Colonic mucosa (tissue), 4 donors: Measurements from ENCODE around the gene GFOD2. TPM values are rescaled to one million over a fixed set of nuclear protein-coding genes. Genes with fewer than 3 reads are reported as not detected.

Experiments used
- DNase-seq: peaks from one replicate; pipeline ENCODE4 v3.0.0-alpha.2; 2020
- H3K27ac ChIP-seq: fragments of 200-600 bp; one replicate; pipeline ENCODE4 v1.8.0; 2021
- H3K27me3 ChIP-seq: fragments of 200-600 bp; one replicate; pipeline ENCODE4 v1.8.0; 2021
- H3K36me3 ChIP-seq: fragments of 200-600 bp; one replicate; pipeline ENCODE4 v1.8.0; 2021
- H3K4me1 ChIP-seq: fragments of 200-600 bp; one replicate; pipeline ENCODE4 v1.8.0; 2021; ENCODE audit warnings: mild to moderate bottlenecking
- H3K4me3 ChIP-seq: fragments of 200-600 bp; one replicate; pipeline ENCODE4 v1.8.0; 2021
- H3K9ac ChIP-seq, 2 donors: one replicate each; pipeline ENCODE4 v1.7.0; 2013; ENCODE audit warnings: control low read depth in 2 of 2, low read depth in 2 of 2, low read length in 2 of 2
- H3K9me3 ChIP-seq: fragments of 200-600 bp; one replicate; pipeline ENCODE4 v1.8.0; 2021
- intact Hi-C: fragments of 100-400 bp; cut with DNase I; formaldehyde crosslinking; loops from one replicate; pipeline ENCODE4 v1.14.1; 2022
- total RNA-seq, 2 donors: library from RNA; stranded (reverse); fragmentation: NEBNext Ultra II Directional in 1 of 2; extraction: Animal tissue kit (Norgen Biotek cat#: 25700) in 1 of 2; gene quantifications; one replicate each; pipeline ENCODE4 v1.2.1, GENCODE V29; 2021
- TF ChIP-seq, protein P1 (sequence below): fragments of 200-600 bp; IDR thresholded peaks from one replicate; pipeline ENCODE4 v1.8.0; 2022; ENCODE audit warnings: antibody characterized with exemption, mild to moderate bottlenecking
- donor health status: healthy.
- donor health status: DM: no; HTN: no; CAD: no.
- donor health status: DM: no; HTN: no; CAD: no.

GFOD2 gene
- total RNA-seq, 2 donors from 2014 or later: 22.1 to 33.8 TPM

DNA sequence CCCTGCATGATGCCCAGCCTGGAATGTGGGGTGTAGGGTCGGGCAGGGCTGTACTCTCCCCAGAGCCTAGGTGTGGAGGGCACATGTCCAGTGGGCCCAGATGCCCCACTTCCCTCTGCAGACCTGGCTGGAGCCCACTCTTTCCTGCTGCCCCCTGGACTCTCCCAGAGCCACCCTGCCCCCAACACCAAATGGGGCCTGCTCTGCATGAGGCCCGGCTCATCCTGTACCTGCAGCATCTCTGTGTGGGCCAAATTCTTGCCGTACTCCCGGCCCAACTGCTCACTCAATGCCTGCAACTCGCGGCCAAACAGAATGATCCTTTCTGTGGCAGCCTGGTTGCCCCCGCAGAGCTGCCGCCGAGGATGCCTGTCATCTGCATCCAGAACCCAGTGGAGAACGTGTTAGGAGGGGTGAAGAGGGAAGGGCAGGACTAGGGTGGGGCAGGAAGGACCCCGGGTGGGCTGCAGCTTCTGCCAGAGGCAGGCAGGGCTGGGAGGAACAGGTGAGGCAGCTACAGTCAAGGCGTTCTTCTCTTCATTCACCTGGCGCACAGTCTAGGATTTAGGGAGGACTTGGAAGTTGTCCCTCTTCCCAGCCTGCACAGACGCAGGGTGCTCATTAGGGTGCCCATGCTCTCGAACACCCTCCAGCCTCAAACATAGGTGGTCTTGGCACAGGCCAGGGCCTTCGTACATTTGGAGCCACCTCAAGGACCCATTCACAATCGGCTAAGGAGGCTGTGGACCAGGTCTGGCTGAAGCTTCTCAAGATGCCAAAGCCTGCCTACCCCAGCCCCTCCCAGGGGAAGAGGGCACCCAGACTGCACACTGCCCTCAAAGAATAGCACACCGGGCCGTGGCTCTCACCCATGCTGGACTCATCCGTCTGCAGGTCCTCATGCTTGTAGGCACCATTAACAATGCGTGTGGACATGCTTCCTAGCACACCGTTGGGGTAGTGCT, 8.7 kb upstream of the GFOD2 start:
- no peaks in the 10 kb centered on the region for H3K9me3 ChIP-seq
- no peak overlapping the region for H3K9ac ChIP-seq
- intact Hi-C loops: no loop called here
- TF ChIP-seq, protein P1, sequence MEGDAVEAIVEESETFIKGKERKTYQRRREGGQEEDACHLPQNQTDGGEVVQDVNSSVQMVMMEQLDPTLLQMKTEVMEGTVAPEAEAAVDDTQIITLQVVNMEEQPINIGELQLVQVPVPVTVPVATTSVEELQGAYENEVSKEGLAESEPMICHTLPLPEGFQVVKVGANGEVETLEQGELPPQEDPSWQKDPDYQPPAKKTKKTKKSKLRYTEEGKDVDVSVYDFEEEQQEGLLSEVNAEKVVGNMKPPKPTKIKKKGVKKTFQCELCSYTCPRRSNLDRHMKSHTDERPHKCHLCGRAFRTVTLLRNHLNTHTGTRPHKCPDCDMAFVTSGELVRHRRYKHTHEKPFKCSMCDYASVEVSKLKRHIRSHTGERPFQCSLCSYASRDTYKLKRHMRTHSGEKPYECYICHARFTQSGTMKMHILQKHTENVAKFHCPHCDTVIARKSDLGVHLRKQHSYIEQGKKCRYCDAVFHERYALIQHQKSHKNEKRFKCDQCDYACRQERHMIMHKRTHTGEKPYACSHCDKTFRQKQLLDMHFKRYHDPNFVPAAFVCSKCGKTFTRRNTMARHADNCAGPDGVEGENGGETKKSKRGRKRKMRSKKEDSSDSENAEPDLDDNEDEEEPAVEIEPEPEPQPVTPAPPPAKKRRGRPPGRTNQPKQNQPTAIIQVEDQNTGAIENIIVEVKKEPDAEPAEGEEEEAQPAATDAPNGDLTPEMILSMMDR: no peak
- H3K27me3 ChIP-seq: no peaks in the 10 kb centered on the region
- no peak for DNase-seq
- peaks cover 9% of the 10 kb centered on the region for H3K36me3 ChIP-seq
- no peak overlapping the region for H3K27ac ChIP-seq
- no peaks in the 10 kb centered on the region for H3K4me1 ChIP-seq
- no peak overlapping the region for H3K4me3 ChIP-seq

DNA sequence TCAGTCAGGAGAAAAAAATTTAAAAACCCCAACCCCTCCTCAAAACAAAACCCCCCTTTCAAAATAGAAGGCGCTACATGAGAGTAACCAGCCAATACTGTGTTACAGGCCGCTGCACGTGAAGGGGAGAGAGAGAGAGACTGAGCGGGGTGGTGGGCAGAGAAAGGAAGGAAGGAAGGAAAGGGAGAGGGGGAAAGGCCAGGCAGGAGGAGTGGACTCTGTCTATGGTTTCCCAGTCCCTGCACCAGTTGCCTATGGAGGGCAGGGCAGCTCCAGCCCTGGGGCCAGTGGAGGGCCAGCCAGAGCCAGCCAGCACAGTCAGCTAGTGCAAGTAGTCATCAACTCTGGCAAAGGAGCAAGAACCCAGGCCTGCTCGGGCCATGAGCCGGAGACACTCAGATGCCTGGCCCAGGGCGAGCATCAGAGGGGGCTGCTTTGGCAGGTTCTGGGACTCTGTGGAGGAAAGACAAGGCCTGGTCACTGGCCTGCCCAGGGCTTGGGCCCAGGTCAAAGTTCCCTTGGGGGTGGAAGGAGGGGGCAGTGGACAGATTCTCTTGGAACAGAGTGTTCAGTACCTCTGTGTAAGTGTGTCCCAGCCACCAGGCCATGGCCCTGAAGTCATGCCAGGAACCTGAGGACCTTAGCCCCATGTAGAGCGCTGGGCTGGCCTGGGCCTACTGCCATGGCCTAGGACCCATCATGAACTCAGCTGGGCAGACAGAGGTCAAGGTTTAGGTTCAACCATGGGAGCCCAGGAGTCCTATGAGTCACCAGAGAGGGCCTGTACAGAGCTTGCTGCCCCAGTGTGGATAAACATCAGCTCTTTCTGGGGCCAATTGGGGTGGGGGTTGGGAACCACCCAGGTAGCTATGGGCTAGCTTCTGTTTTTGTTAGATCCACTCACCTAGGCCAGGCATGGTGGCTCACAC, 7.3 kb upstream of the GFOD2 start:
- Histone ChIP-seq H3K36me3 (peaks cover 9% of the 10 kb centered on the region), H3K27ac (no peak overlapping the region), H3K9me3 (no peaks in the 10 kb centered on the region), H3K4me3 (no peak overlapping the region), H3K4me1 (no peaks in the 10 kb centered on the region), H3K9ac (no peak overlapping the region), H3K27me3 (no peaks in the 10 kb centered on the region)
- intact Hi-C loops: no loop called here
- TF ChIP-seq, protein P1: no peak
- no peak for DNase-seq

DNA sequence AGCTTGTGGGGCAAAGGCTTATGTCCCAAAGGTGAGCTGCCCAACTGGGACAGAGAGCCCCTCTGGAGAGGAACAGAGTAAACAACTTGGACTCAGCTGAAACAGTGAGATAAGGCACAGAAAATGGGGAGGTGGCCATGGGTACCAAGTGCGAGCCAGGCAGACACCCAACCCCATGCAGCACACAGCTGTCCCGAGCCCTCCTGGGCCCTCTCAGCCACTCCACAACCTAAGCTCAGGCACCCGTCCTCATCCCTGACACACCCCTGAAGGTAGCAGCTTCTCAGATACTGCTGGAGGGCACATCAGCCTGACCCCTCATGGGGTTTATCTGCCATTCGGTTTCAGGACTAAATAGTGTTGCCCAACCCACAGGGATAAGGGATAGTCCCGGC, 4.8 kb upstream of the GFOD2 start:
- intact Hi-C loops: no loop called here
- Histone ChIP-seq H3K4me3 (no peak overlapping the region), H3K36me3 (no peaks in the 10 kb centered on the region), H3K9ac (no peak overlapping the region), H3K4me1 (no peaks in the 10 kb centered on the region), H3K27ac (no peak overlapping the region), H3K27me3 (no peaks in the 10 kb centered on the region), H3K9me3 (no peaks in the 10 kb centered on the region)
- TF ChIP-seq, protein P1: no peak
- no peak for DNase-seq

DNA sequence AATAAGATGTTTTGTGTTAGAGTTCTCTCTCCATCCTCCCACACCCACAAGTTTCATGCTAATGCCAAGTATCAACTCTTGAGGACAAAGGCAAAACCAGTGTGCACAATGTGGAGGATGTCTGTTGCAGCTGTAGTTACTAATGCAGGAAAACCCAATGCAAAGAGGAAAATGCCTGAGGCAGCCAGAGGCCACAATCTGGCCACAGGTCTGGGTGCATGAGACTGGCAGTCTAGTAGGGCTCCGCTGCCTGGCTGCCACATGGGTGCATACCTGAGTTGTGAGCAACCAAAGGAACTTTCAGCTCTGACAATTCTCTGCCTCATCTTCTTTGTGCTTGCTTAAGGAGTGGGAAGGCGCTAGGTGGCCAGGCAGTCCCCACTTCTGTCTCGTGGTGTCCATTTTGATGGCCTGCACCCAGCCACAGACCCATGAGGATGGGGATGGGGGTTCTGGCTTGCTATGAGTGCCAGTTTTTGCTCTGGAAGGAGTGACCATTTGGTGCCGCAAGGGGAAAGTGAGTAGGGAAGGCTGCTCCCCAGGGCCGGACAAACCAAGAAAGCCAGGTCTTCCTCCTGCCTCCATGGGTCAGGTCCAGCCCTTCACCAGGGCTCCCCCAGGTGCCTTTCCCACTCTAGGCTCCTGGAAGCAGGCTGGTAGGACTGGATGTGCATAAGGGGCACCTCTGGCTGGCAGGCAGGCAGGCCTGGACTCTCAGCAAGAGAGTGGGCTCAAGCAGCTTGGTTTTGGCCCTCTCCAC, 4.2 kb upstream of the GFOD2 start:
- no peak overlapping the region for H3K4me3 ChIP-seq
- TF ChIP-seq, protein P1: no peak
- no peak for DNase-seq
- H3K4me1 ChIP-seq: peaks cover under 1% of the 10 kb centered on the region
- no peaks in the 10 kb centered on the region for H3K27me3 ChIP-seq
- intact Hi-C loops: no loop called here
- no peaks in the 10 kb centered on the region for H3K36me3 ChIP-seq
- no peak overlapping the region for H3K27ac ChIP-seq
- no peak overlapping the region for H3K9ac ChIP-seq
- H3K9me3 ChIP-seq: no peaks in the 10 kb centered on the region

DNA sequence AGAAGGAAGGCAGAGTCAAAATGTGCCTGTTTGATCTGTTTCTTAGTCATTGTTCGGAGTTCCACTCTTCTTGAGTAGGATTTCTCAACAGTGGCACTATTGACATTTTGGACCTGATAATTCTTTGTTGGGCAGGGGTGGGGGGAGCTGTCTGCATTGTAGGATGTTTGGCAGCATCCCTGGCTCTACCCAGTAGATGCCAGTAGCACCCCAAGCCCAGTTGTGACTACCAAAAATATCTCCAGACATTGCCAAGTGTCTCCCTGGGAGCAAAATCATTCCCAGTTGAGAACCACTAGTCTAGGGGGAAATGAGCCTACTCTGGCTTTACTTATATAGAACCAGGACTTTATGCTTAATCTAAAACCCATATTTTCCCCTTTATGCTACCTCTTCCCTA, 1.1 kb upstream of the GFOD2 start:
- intact Hi-C loops: no loop called here
- Histone ChIP-seq H3K4me1 (peaks cover 14% of the 10 kb centered on the region), H3K9me3 (no peaks in the 10 kb centered on the region), H3K36me3 (no peaks in the 10 kb centered on the region), H3K9ac (peak overlapping the region in 1 of 2 donors; percentile 81), H3K27me3 (no peaks in the 10 kb centered on the region), H3K4me3 (no peak overlapping the region), H3K27ac (peak overlapping the region; percentile 66)
- DNase-seq: no peak
- TF ChIP-seq, protein P1: no peak
